NCI-H2029 treated with DMSO at 0.1 percent for 48 hours (cell line): ENCODE data around the gene C1orf74.

ENCODE experiments used
- DNase-seq: peaks from one replicate; lab custom pipeline; 2025; lab: John Stamatoyannopoulos, UW

Gene C1orf74

DNA sequence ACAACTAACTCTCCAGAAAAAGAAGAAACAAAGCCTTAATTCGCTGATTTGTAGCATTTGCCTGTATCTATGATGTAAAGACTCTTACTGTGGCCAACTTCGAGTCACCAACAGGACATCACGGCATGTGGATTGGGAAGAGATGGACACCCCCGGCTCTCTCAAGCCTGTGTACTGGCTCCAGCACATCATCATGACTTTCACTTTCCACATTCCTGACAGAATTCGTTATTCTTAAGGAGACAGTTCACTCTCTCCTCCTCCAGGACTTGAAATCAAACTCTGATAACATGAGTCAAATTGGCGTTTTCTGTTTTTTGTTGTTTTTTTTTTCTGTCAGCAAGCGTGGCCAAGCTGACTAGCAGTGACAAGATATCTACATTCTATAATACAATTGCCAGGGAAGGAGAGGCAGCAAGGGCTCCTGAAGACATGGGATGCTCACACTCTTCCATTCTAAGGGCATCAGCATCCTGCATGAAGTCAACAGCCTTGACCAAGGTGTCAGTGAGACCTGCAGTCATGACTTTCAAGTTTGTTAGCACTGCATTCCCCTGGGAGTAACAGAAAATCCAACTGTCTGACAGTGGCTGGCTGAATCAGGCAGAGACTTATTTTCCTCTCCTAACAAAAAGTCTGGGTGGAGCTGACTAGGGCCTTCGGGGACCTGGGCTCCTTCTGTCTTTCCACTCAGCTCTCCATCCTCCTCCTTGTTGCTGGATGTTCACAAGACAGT, 41.8 kb downstream of the C1orf74 start:
- no peak for DNase-seq

DNA sequence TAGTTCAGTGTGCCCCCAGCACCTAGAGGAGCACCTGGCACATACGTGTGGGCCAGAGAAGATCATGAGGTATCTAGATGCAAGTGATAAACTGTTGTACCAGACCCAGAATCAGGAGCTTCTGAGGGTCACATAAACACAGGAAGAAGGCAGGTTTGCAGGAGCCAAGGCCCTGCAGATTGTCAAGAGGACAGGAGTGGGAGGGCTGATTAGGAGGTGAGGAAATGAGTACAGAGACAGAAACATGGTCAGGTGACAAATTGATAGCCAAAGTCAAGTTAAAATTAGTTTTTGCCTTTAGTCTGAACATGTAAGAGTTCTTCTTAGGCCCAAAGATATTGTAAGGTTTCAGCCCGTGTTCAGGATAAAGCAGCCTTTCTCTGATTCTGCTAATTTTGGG, 42.5 kb downstream of the C1orf74 start:
- DNase-seq: no peak

DNA sequence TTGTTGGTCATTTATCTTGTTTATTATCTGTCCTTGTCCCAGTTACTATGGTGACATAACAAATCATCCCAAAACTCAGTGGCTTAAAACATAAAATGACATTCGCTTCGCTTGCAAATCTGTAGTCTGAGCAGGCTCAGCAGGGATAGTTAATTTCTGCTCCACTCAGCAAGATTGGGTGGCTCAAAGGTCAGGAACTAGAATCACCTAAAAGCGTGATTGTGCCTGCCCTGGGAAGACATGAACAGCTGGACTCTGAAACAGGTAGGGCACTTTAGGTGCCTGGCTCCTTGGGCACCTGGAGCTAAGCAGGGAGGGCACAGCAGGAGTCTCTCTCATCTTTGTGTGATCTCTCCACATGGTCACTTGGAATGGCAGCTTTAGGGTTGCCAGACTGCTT, 43.2 kb downstream of the C1orf74 start:
- no peak for DNase-seq

DNA sequence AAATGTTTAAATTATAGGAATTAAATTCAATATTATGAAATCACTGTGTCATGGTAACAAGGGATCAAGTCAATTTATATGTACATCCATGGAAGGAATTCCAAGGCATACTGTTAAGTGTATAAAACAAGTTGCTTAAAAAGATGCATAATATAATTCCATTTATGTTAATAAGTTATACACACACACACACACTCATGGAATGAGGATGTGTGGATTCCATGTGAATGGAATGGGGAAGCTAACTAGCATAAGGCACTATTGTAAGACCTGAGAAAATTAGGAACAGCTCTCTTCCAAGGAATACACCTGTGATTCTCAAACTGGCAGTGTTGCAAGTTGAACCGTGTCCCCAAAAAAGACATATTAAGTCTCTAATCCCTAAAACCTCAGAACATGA, 46.1 kb downstream of the C1orf74 start:
- no peak for DNase-seq

DNA sequence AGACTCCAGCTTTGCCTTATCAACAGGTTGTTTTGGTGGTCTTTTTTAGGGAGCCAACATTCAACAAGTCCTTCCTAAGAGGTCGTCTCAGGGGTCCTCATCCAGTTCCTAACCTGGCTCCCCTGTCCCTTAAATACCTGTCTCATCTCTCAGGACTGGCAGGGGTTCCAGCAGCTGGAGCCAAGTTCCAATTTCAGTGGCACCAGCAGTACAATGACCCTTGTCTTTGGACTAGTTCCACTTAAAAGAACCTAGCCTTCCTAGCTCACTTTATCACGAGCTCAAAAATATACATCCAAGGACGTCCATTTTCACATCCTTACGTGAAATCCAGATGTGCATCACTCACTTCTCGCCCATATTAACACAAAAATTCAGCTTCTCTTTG, 47.2 kb downstream of the C1orf74 start:
- no peak for DNase-seq

DNA sequence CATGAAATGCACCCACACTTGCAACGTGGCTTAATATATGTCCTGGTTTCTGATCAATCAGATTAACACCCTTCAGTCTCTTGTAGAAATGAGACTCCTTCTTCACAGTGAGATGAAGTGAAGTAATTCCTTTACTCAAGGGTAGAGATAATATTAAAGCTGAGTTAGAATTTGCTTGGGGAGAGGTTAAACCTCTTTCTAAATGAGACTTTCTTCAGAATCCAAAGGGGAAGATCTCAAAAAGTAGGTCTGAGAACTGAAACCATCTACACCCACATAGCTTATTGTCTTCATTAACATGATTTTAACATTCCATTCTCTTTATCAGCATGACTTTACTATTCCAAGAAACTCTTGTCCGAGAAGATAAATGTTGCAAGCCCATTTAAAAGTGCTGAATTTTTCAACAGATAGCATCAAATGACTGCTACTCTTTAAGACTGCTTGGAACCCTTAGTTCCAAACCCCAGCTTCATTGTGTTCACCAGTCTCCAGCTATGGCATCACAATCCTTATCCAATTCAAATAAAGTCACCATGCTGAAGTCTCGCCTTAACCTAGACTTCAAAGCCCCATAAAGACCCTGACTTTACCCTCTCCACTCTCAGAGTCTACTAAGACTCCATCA, 47.8 kb downstream of the C1orf74 start:
- no peak for DNase-seq

DNA sequence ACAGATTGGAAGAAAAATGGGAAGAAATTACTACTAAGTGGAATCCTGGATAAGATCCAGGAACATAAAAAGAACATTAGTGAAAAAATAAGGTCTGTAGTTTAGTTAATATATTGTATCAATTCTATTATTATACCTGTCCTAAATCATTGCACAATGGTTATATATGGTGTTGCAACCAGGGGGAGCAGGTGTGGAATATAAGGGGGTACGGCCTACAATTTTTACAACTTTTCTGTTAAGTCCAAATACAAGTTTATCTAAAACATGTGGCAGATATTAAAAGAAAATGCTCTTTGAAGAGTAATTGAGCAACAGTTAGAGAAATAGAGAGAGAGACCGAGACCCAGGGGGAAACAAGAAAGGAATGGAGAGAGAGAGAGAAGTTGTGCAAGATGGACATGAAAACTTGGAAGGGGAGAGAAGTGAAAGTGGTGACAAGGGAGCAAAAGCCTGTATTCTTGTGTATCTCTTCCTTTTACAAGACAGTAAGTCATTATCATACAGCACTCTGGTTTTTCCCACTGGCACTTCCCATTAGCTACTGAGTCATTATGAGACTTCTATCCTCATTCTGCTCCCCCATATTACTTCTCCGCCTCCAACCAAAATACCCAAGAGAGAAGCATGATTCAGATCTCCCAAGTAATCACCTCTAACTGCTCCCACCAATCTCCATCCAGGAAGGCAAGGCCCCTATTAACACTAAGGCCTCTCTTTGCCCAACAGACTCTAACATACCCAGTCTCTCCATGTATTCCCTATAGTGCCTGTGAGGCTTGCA, 50.8 kb downstream of the C1orf74 start:
- DNase-seq: no peak

DNA sequence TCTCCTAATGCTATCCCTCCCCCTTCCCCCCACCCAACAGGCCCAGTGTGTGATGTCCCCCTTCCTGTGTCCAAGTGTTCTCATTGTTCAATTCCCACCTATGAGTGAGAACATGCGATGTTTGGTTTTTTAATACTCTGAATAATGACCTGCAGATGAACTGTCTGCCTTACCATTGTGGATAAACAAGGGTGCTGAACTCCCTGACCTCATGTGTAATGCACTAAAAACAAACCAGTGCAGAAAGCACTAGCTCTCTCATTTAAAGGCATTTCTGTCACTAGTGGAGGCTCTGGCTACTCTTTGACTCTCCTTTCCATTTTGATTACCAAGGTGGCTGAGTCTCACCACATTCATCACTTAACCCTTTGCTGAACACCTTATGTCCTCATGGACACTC, 51.6 kb downstream of the C1orf74 start:
- DNase-seq: no peak

DNA sequence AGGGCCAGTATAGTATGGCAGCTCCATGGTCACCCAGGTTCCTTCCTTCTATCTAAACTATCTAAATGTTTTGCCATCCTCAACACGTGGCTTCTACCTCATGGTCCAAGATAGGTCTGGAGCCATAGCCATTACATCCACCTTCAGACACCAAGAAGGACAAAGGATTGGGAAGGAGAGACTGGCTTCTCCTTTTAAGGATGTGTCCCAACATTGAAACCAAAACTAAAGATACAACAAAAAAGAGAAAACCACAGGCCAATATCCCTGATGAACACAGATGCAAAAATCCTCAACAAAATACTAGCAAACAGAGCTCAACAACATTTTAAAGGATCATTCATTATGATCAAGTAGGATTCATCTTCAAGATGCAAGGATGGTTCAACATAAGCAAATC, 54.9 kb downstream of the C1orf74 start:
- no peak for DNase-seq
